ENCODE results near the gene ZBTB7C.

GRCh38 chr18:48336332-48336731, 72.9 kb downstream of the ZBTB7C start:
- TF ChIP-seq, protein P1, sequence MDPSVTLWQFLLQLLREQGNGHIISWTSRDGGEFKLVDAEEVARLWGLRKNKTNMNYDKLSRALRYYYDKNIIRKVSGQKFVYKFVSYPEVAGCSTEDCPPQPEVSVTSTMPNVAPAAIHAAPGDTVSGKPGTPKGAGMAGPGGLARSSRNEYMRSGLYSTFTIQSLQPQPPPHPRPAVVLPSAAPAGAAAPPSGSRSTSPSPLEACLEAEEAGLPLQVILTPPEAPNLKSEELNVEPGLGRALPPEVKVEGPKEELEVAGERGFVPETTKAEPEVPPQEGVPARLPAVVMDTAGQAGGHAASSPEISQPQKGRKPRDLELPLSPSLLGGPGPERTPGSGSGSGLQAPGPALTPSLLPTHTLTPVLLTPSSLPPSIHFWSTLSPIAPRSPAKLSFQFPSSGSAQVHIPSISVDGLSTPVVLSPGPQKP (IDR thresholded peaks at IDR 0.05; ENCODE audit: low read depth, low read length) = no peak
- TF ChIP-seq CHD2 (IDR thresholded peaks at IDR 0.05; ENCODE audit: low read length, partially characterized antibody) = no peak
- no peak for TF ChIP-seq POLR2A (IDR thresholded peaks at IDR 0.05; ENCODE audit: low read length)
- no peak for TF ChIP-seq CTCF (IDR thresholded peaks at IDR 0.05)
- TF ChIP-seq CBX8 (IDR thresholded peaks at IDR 0.05) = no peak
- no peak for TF ChIP-seq ZFP36 (IDR thresholded peaks at IDR 0.05; ENCODE audit: borderline replicate concordance, partially characterized antibody)

All from A549 (cell line).